A549 (cell line): ENCODE results near the gene SLC12A7. TPM values are rescaled to one million over a fixed set of nuclear protein-coding genes. Genes with fewer than 3 reads are reported as not detected.

Source experiments
- ATAC-seq, 2 experiments: fragments of 200-7000 bp in 1 of 2; fragments of >200 bp in 1 of 2; cut with Nextera tagmentation in 1 of 2; cut with Tn5 transposase in 1 of 2; 3 replicates each; pipeline versions ENCODE4 v1.8.0 to v1.9.1; 2018 to 2020; ENCODE audit warnings: mild to moderate bottlenecking in 1 of 2, moderate library complexity in 1 of 2
- CTCF ChIA-PET: fragments of 300-600 bp; sonication (Branson Sonifier 250); formaldehyde crosslinking; extraction: SDS; loops from one replicate; lab custom pipeline; 2021; ENCODE audit warnings: antibody characterized with exemption, inconsistent platforms; lab: Yijun Ruan, JAX
- POLR2A ChIA-PET: fragments of 350-600 bp; formaldehyde crosslinking; extraction: SDS; loops from one replicate; lab custom pipeline; 2021; ENCODE audit warnings: antibody characterized with exemption, inconsistent platforms; lab: Yijun Ruan, JAX
- DNase-seq, 2 experiments: peaks; one replicate each; pipeline versions ENCODE4 v3.0.0 to v3.0.0-alpha.2; 2011 to 2016; ENCODE audit warnings: low read depth in 1 of 2, low spot score in 1 of 2
- FAIRE-seq: peaks from 2 replicates; lab custom pipeline; 2011; peaks lifted over from hg19 to GRCh38; lab: Jason Lieb, UNC
- H3K27ac ChIP-seq, 2 experiments: fragments of >200 bp; sonication (Bioruptor Twin); formaldehyde crosslinking; 3 replicates each; pipeline ENCODE4 v1.5.1; 2016 to 2017
- H3K4me1 ChIP-seq: fragments of >200 bp; sonication (Bioruptor Twin); formaldehyde crosslinking; 3 replicates; pipeline ENCODE4 v1.6.1; 2016
- H3K4me2 ChIP-seq: fragments of >200 bp; sonication (Bioruptor Twin); formaldehyde crosslinking; 3 replicates; pipeline ENCODE4 v1.6.1; 2016
- H3K4me3 ChIP-seq: fragments of >200 bp; sonication (Bioruptor Twin); formaldehyde crosslinking; 3 replicates; pipeline ENCODE4 v1.5.1; 2016
- H3K9me3 ChIP-seq: fragments of >200 bp; sonication (Bioruptor Twin); formaldehyde crosslinking; 3 replicates; pipeline ENCODE4 v1.6.1; 2016
- CBX8 ChIP-seq: fragments of 200-600 bp; sonication (generic); IDR thresholded peaks from 2 replicates; pipeline ENCODE4 v1.6.1; 2016
- CHD4 ChIP-seq: fragments of 200-600 bp; sonication (generic); IDR thresholded peaks from 2 replicates; pipeline ENCODE4 v1.6.1; 2016; ENCODE audit warnings: antibody characterized with exemption, mild to moderate bottlenecking, borderline replicate concordance
- EHF ChIP-seq: fragments of 250-450 bp; sonication (Bioruptor Pico); IDR thresholded peaks from 2 replicates; pipeline ENCODE4 v1.5.0; 2020; ENCODE audit warnings: mild to moderate bottlenecking
- EHMT2 ChIP-seq: fragments of 200-600 bp; sonication (generic); IDR thresholded peaks from 2 replicates; pipeline ENCODE4 v1.6.1; 2016; ENCODE audit warnings: antibody characterized with exemption, low read depth, mild to moderate bottlenecking, moderate library complexity
- ESRRA ChIP-seq: fragments of 150-350 bp; IDR thresholded peaks from 2 replicates; pipeline ENCODE4 v1.6.1; 2014; ENCODE audit warnings: mild to moderate bottlenecking, low read length, borderline replicate concordance
- FOSL2 ChIP-seq, 2 experiments: fragments of 450-650 bp in 1 of 2; fragments of >200 bp in 1 of 2; sonication (Bioruptor Twin) in 1 of 2; formaldehyde crosslinking; IDR thresholded peaks; 2 replicates each; pipeline versions ENCODE4 v1.5.0 to v1.6.1; 2016 to 2020; ENCODE audit warnings: mild to moderate bottlenecking in 1 of 2, moderate library complexity in 1 of 2
- FOXS1 ChIP-seq: fragments of 250-450 bp; sonication (Bioruptor Pico); IDR thresholded peaks from 2 replicates; pipeline ENCODE4 v1.5.0; 2020; ENCODE audit warnings: mild to moderate bottlenecking, moderate library complexity
- HDAC2 ChIP-seq: fragments of 200-600 bp; sonication (generic); IDR thresholded peaks from 2 replicates; pipeline ENCODE4 v1.6.1; 2016
- HOXA7 ChIP-seq: fragments of 250-450 bp; sonication (Bioruptor Pico); IDR thresholded peaks from 2 replicates; pipeline ENCODE4 v1.5.0; 2020; ENCODE audit warnings: mild to moderate bottlenecking, moderate library complexity
- HOXB5 ChIP-seq: fragments of 250-450 bp; sonication (Bioruptor Pico); IDR thresholded peaks from 2 replicates; pipeline ENCODE4 v1.5.0; 2020; ENCODE audit warnings: mild to moderate bottlenecking, moderate library complexity
- JUN ChIP-seq, 2 experiments: fragments of >200 bp; sonication (Bioruptor Twin); formaldehyde crosslinking; IDR thresholded peaks; 2 replicates in 1 of 2; 3 replicates in 1 of 2; pipeline ENCODE4 v1.6.1; 2016 to 2017
- JUNB ChIP-seq: fragments of >200 bp; sonication (Bioruptor Twin); formaldehyde crosslinking; IDR thresholded peaks from 2 replicates; pipeline ENCODE4 v1.6.1; 2016
- KDM5A ChIP-seq: fragments of 200-600 bp; sonication (generic); IDR thresholded peaks from 2 replicates; pipeline ENCODE4 v1.6.1; 2016; ENCODE audit warnings: antibody characterized with exemption, mild to moderate bottlenecking
- MAFK ChIP-seq: fragments of 450-650 bp; IDR thresholded peaks from 2 replicates; pipeline ENCODE4 v1.6.1; 2014; ENCODE audit not compliant: partially characterized antibody
- NPAS2 ChIP-seq: fragments of 250-450 bp; sonication (Bioruptor Pico); IDR thresholded peaks from 2 replicates; pipeline ENCODE4 v1.8.0; 2022; ENCODE audit warnings: mild to moderate bottlenecking, moderate library complexity, borderline replicate concordance
- NR3C1 ChIP-seq: fragments of >200 bp; sonication (Bioruptor Twin); formaldehyde crosslinking; IDR thresholded peaks from 3 replicates; pipeline ENCODE4 v1.6.1; 2017
- PHF8 ChIP-seq: fragments of 200-600 bp; sonication (generic); IDR thresholded peaks from 2 replicates; pipeline ENCODE4 v1.6.1; 2016; ENCODE audit warnings: low read depth, mild to moderate bottlenecking, antibody characterized with exemption, moderate library complexity, borderline replicate concordance
- POLR2AphosphoS2 ChIP-seq: conservative IDR thresholded peaks from 2 replicates; pipeline ENCODE4 v1.6.1; 2012; ENCODE audit warnings: low read length, improper control_type of control experiment, inconsistent platforms
- RARB ChIP-seq: fragments of 250-450 bp; sonication (Bioruptor Pico); IDR thresholded peaks from 2 replicates; pipeline ENCODE4 v1.8.0; 2021; ENCODE audit warnings: mild to moderate bottlenecking, moderate library complexity
- RNF2 ChIP-seq: fragments of 200-600 bp; sonication (generic); IDR thresholded peaks from 2 replicates; pipeline ENCODE4 v1.6.1; 2016; ENCODE audit warnings: low read depth, mild to moderate bottlenecking, antibody characterized with exemption, moderate library complexity, borderline replicate concordance
- SREBF2 ChIP-seq: fragments of 450-650 bp; IDR thresholded peaks from 2 replicates; pipeline ENCODE4 v1.6.1; 2014; ENCODE audit warnings: mild to moderate bottlenecking, moderate library complexity
- TP53 ChIP-seq: fragments of 250-450 bp; sonication (Bioruptor Pico); IDR thresholded peaks from 2 replicates; pipeline ENCODE4 v1.5.0; 2021; ENCODE audit warnings: mild to moderate bottlenecking, moderate library complexity
- ZC3H11A ChIP-seq: fragments of 450-650 bp; IDR thresholded peaks from 2 replicates; pipeline ENCODE4 v1.6.1; 2014; ENCODE audit warnings: antibody characterized with exemption, mild to moderate bottlenecking
- ZNF302 ChIP-seq: fragments of 250-450 bp; sonication (Bioruptor Pico); IDR thresholded peaks from 2 replicates; pipeline ENCODE4 v1.9.0; 2021; ENCODE audit warnings: inconsistent platforms, mild to moderate bottlenecking, moderate library complexity
- WGBS: methylation state at CpG from one replicate; pipeline ENCODE4 v1.1.6; 2017; ENCODE audit errors: missing lambda C conversion rate; 5-methylcytosine and 5-hydroxymethylcytosine counted together
- polyA plus RNA-seq, 4 experiments: library from polyadenylated mRNA; depleted of rRNA in 3 of 4; stranded (reverse); fragments of >200 nt; fragmentation: RNase III in 1 of 4; extraction: RNeasy Plus Mini Kit Qiagen cat#74134 plus additional on column Dnase treatment in 1 of 4; gene quantifications; 2 replicates in 3 of 4; 3 replicates in 1 of 4; pipeline ENCODE4 v1.2.3, GENCODE V29; 2011 to 2017
- TF ChIP-seq, protein P1 (sequence below): IDR thresholded peaks from 2 replicates; pipeline ENCODE4 v1.6.1; 2012
- TF ChIP-seq, protein P2 (sequence below): fragments of >200 bp; sonication (Bioruptor Twin); formaldehyde crosslinking; IDR thresholded peaks from 3 replicates; pipeline ENCODE4 v1.5.1; 2016
- TF ChIP-seq, protein P3 (sequence below): fragments of >200 bp; sonication (Bioruptor Twin); formaldehyde crosslinking; IDR thresholded peaks from 3 replicates; pipeline ENCODE4 v1.6.1; 2016
- TF ChIP-seq, protein P4 (sequence below): fragments of 450-650 bp; IDR thresholded peaks from 2 replicates; pipeline ENCODE4 v1.6.1; 2014; ENCODE audit warnings: antibody characterized with exemption
- TF ChIP-seq, protein P5 (sequence below): IDR thresholded peaks from 2 replicates; pipeline ENCODE4 v1.6.1; 2012; ENCODE audit warnings: low read depth, borderline replicate concordance
- TF ChIP-seq, protein P6 (sequence below): IDR thresholded peaks from 2 replicates; pipeline ENCODE4 v1.6.1; 2012

SLC12A7 gene
- polyA plus RNA-seq, 2 of the 4 experiments (the other 2 are of a cell fraction): 11.2 to 22.5 TPM

DNA sequence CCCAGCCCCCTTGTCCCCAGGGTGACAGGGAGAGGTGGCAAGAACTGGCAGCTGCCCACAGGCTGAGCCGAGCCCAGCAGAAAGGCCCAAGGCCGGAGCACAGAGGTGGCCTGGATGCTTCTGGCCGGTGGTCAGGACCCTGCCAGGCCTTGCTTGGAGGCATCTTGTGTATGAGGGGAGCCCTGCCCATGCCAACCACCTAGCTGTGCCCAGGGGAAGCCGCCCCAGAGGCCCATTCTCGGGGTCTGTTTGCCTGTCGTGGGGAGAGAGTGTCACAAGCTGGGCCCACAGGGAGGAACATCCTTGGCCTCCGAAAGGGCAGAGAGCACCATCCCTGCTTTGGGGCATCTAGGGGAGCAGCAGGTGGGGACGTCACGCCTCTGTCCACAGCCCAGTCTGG is 93.3 kb downstream of the SLC12A7 start:
- no peaks in the 10 kb centered on the region for H3K9me3 ChIP-seq
- no peak for FAIRE-seq
- DNase-seq: no peak
- no peak for TF ChIP-seq PHF8
- TF ChIP-seq, protein P1, sequence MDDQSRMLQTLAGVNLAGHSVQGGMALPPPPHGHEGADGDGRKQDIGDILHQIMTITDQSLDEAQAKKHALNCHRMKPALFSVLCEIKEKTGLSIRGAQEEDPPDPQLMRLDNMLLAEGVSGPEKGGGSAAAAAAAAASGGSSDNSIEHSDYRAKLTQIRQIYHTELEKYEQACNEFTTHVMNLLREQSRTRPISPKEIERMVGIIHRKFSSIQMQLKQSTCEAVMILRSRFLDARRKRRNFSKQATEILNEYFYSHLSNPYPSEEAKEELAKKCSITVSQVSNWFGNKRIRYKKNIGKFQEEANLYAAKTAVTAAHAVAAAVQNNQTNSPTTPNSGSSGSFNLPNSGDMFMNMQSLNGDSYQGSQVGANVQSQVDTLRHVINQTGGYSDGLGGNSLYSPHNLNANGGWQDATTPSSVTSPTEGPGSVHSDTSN: no peak
- no peak overlapping the region for H3K27ac ChIP-seq
- 80% methylated on average over 8 of the region's 9 CpGs for WGBS
- POLR2A ChIA-PET: no interaction called here
- H3K4me3 ChIP-seq: no peak overlapping the region
- ATAC-seq: no peak
- CTCF ChIA-PET: interaction anchor here (0.7 to 2.8 kb wide), 7 partner anchors 8 to 149 kb away, joined by 3 to 11 read pairs (median 7); partner anchors contain the start of gene NKD2
- H3K4me2 ChIP-seq: no peak overlapping the region
- no peaks in the 10 kb centered on the region for H3K4me1 ChIP-seq

DNA sequence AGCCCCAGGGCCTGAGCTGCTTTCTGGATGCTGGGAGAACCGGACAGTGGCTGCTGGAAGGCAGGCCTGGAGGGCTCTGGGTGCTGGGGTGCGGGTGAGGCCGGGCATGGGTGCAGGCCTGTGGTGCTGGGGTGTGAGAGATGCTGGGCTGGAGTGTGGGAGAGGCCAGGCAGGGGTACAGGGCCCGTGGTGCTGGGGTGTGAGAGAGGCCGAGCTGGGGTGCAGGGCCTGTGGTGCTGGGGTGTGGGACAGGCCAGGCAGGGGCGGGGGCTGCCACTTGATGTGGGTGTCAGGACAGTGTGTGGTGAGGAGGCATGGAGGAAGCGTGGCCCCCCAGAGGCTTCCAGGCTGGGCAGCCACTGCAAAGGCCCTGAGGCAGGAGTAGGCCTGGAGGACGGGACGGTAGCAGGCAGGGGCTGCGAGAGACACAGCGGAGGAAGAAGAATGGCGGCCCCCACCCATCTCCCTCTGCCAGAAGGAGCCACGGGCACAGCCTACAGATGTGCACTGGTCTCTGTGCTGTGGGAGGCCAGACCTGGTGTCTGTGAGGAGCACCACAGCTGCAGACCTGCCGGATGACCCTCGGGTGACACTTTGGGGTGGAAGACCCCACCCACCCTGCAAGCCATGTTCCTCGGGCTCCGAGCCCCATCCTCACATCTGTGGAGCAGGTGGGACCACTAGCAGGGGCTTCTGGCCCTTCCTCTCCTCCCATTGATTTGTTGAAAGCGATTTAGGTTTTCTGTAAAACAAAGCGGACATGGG is 94.0 kb downstream of the SLC12A7 start:
- ATAC-seq (no peak), DNase-seq (no peak), FAIRE-seq (no peak)
- no peaks in the 10 kb centered on the region for H3K9me3 ChIP-seq
- H3K4me3 ChIP-seq: no peak overlapping the region
- H3K4me2 ChIP-seq: no peak overlapping the region
- POLR2A ChIA-PET: no interaction called here
- H3K4me1 ChIP-seq: no peaks in the 10 kb centered on the region
- TF ChIP-seq ZNF302 (CRISPR knock-in tag): no peak
- TF ChIP-seq, protein P2, sequence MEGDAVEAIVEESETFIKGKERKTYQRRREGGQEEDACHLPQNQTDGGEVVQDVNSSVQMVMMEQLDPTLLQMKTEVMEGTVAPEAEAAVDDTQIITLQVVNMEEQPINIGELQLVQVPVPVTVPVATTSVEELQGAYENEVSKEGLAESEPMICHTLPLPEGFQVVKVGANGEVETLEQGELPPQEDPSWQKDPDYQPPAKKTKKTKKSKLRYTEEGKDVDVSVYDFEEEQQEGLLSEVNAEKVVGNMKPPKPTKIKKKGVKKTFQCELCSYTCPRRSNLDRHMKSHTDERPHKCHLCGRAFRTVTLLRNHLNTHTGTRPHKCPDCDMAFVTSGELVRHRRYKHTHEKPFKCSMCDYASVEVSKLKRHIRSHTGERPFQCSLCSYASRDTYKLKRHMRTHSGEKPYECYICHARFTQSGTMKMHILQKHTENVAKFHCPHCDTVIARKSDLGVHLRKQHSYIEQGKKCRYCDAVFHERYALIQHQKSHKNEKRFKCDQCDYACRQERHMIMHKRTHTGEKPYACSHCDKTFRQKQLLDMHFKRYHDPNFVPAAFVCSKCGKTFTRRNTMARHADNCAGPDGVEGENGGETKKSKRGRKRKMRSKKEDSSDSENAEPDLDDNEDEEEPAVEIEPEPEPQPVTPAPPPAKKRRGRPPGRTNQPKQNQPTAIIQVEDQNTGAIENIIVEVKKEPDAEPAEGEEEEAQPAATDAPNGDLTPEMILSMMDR: no peak
- TF ChIP-seq, protein P3, sequence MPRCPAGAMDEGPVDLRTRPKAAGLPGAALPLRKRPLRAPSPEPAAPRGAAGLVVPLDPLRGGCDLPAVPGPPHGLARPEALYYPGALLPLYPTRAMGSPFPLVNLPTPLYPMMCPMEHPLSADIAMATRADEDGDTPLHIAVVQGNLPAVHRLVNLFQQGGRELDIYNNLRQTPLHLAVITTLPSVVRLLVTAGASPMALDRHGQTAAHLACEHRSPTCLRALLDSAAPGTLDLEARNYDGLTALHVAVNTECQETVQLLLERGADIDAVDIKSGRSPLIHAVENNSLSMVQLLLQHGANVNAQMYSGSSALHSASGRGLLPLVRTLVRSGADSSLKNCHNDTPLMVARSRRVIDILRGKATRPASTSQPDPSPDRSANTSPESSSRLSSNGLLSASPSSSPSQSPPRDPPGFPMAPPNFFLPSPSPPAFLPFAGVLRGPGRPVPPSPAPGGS: no peak
- no peak for TF ChIP-seq TP53 (CRISPR knock-in tag)
- TF ChIP-seq HOXB5 (CRISPR knock-in tag): no peak
- no peak for TF ChIP-seq POLR2AphosphoS2
- TF ChIP-seq, protein P4, sequence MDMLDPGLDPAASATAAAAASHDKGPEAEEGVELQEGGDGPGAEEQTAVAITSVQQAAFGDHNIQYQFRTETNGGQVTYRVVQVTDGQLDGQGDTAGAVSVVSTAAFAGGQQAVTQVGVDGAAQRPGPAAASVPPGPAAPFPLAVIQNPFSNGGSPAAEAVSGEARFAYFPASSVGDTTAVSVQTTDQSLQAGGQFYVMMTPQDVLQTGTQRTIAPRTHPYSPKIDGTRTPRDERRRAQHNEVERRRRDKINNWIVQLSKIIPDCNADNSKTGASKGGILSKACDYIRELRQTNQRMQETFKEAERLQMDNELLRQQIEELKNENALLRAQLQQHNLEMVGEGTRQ: no peak
- TF ChIP-seq FOXS1 (CRISPR knock-in tag): no peak
- TF ChIP-seq, protein P5, sequence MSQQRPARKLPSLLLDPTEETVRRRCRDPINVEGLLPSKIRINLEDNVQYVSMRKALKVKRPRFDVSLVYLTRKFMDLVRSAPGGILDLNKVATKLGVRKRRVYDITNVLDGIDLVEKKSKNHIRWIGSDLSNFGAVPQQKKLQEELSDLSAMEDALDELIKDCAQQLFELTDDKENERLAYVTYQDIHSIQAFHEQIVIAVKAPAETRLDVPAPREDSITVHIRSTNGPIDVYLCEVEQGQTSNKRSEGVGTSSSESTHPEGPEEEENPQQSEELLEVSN: no peak
- no peak for TF ChIP-seq HDAC2
- TF ChIP-seq NR3C1: no peak
- TF ChIP-seq EHMT2: no peak
- no peak for TF ChIP-seq PHF8
- TF ChIP-seq SREBF2: no peak
- H3K27ac ChIP-seq: no peak overlapping the region
- CTCF ChIA-PET: interaction anchor here (0.7 to 2.8 kb wide), 8 partner anchors 8 to 150 kb away, joined by 3 to 11 read pairs (median 6); partner anchors contain the start of gene NKD2
- WGBS: 84% methylated on average over 16 of the region's 19 CpGs

DNA sequence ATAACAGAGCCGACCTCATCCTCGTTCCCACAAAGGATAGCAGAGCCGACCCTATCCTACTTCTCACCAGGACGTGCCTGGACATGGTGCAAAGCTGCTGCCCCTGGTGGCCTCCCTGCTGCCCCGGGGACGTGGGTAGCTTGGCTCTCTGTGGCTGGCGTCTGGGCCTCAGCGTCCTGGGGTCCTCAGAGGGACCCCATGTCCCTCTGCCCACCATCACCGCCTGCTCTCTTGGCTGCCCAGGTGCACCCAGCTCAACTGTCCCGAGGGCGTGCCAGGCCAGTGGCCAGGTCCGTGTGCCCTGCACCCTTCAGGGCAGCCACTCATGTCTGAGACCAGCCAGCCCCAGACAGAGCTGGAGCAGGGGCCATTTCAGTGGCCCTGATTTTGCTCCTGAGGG is 94.8 kb downstream of the SLC12A7 start:
- FAIRE-seq: no peak
- ChIA-PET POLR2A (no interaction called here), CTCF (interaction anchor here (1.4 to 2.8 kb wide), 4 partner anchors 8 to 151 kb away, joined by 4 to 10 read pairs (median 4); partner anchors contain the start of gene NKD2)
- DNase-seq: no peak
- H3K4me3 ChIP-seq: no peak overlapping the region
- H3K27ac ChIP-seq: no peak overlapping the region
- H3K4me1 ChIP-seq: no peaks in the 10 kb centered on the region
- no peak for ATAC-seq
- H3K9me3 ChIP-seq: no peaks in the 10 kb centered on the region
- no peak overlapping the region for H3K4me2 ChIP-seq
- 71% methylated on average over 8 of the region's 12 CpGs for WGBS
- TF ChIP-seq CHD4 (no peak), RNF2 (no peak), HOXA7 (CRISPR knock-in tag) (no peak), JUN (IDR thresholded peaks at IDR 0.05) (no peak), RARB (CRISPR knock-in tag) (no peak), FOSL2 (IDR thresholded peaks at IDR 0.05) (no peak), FOSL2 (CRISPR knock-in tag; IDR thresholded peaks at IDR 0.05) (no peak), NPAS2 (CRISPR knock-in tag) (no peak), ESRRA (no peak), EHF (no peak), MAFK (no peak), CBX8 (no peak), KDM5A (no peak), ZC3H11A (no peak), JUNB (no peak)
- TF ChIP-seq, protein P6, sequence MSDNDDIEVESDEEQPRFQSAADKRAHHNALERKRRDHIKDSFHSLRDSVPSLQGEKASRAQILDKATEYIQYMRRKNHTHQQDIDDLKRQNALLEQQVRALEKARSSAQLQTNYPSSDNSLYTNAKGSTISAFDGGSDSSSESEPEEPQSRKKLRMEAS: no peak
